ENCODE results near the gene OR9G1. TPM values are rescaled to one million over a fixed set of nuclear protein-coding genes. Genes with fewer than 3 reads are reported as not detected.
"Not testable (repeated sequence)": the region's sequence is repeated elsewhere in the genome, so short reads cannot be mapped to it uniquely, and the experiment has no call there.

OR9G1 gene, protein sequence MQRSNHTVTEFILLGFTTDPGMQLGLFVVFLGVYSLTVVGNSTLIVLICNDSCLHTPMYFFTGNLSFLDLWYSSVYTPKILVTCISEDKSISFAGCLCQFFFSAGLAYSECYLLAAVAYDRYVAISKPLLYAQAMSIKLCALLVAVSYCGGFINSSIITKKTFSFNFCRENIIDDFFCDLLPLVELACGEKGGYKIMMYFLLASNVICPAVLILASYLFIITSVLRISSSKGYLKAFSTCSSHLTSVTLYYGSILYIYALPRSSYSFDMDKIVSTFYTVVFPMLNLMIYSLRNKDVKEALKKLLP
- total RNA-seq (not detected), polyA plus RNA-seq (not detected)

DNA sequence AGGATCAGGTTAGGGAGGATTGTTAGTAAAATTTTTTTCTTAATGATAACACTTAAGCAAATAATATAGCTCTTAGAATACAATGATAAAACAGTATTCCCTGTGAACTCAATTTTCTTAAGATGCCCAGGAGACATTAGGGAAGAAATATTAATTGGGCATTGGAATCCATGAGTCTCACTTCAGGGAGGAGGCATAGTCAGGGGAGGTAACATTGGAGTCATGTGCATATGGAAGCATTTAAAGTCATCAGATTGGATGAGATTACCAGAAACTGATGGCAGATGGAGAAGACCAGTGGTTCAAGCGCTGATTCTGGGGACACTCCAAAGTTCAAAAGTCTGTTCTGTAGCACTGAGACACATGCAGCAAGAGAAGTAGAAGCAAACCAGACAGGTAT, at the start of gene OR9G1:
TSS of gene OR9G1 (plus strand) at position 301 of the 400 bp plus-strand sequence. CDS start 1,293 bp downstream, outside the sequence.
- DNase-seq: no peak
- H3K27ac Mint-ChIP-seq: no peak within 1 kb of the TSS
- no peak within 1 kb of the TSS for H3K4me3 ChIP-seq (ENCODE audit: low read length in 2 of 2)
- CTCF ChIA-PET (ENCODE audit: partially characterized antibody): no interaction called here
- H3K9me3 ChIP-seq (ENCODE audit: control insufficient read depth in 1 of 2, low read length in 2 of 2): no peaks in the 10 kb centered on the region
- H3K4me1 Mint-ChIP-seq: no peaks in the 10 kb centered on the region
- H3K36me3 Mint-ChIP-seq: no peaks in the 10 kb centered on the region
- H3K27me3 Mint-ChIP-seq: no peaks in the 10 kb centered on the region
- peaks cover 2 to 13% (median 6%) of the 10 kb centered on the region in 8 donors for H3K9me3 Mint-ChIP-seq
- intact Hi-C loops (cut with micrococcal nuclease): no loop called here
- POLR2A ChIA-PET (ENCODE audit: partially characterized antibody): no interaction called here
- no peak within 1 kb of the TSS for H3K27ac ChIP-seq (ENCODE audit: low read depth, low read length)
- no peak within 1 kb of the TSS for H3K4me3 Mint-ChIP-seq
- no peaks in the 10 kb centered on the region for H3K4me1 ChIP-seq (ENCODE audit: insufficient read depth, low read length)
- no peaks in the 10 kb centered on the region for H3K27me3 ChIP-seq (ENCODE audit: insufficient read depth, low read length)
- H3K36me3 ChIP-seq (ENCODE audit: insufficient read depth, low read length): no peaks in the 10 kb centered on the region

- no peaks in the 10 kb centered on the region for H3K27me3 ChIP-seq (ENCODE audit: insufficient read depth, low read length)
- Mint-ChIP-seq H3K27me3 (no peaks in the 10 kb centered on the region), H3K36me3 (no peaks in the 10 kb centered on the region), H3K27ac (no peak overlapping the region), H3K4me1 (no peaks in the 10 kb centered on the region), H3K9me3 (peaks cover 0 to 16% (median 8%) of the 10 kb centered on the region in 8 donors), H3K4me3 (no peak overlapping the region)
- no peak for DNase-seq
- H3K36me3 ChIP-seq (ENCODE audit: insufficient read depth, low read length): no peaks in the 10 kb centered on the region
- intact Hi-C loops (cut with micrococcal nuclease): no loop called here
- peaks cover 0 to 3% of the 10 kb centered on the region in 2 donors for H3K9me3 ChIP-seq (ENCODE audit: control insufficient read depth in 1 of 2, low read length in 2 of 2)
- H3K27ac ChIP-seq (ENCODE audit: low read depth, low read length): no peak overlapping the region
- H3K4me3 ChIP-seq (ENCODE audit: low read length in 2 of 2): no peak overlapping the region
- no peaks in the 10 kb centered on the region for H3K4me1 ChIP-seq (ENCODE audit: insufficient read depth, low read length)
- ChIA-PET POLR2A (ENCODE audit: partially characterized antibody) (no interaction called here), CTCF (ENCODE audit: partially characterized antibody) (no interaction called here)
These were observed 39.1 kb upstream of the OR9G1 start for GRCh38 chr11:56659755-56660154.

- Mint-ChIP-seq H3K27me3 (no peaks in the 10 kb centered on the region), H3K27ac (peak within 1 kb of the TSS in 1 of 7 donors; percentile 4), H3K36me3 (no peaks in the 10 kb centered on the region), H3K4me3 (no peak within 1 kb of the TSS), H3K4me1 (no peaks in the 10 kb centered on the region), H3K9me3 (peaks cover 0 to 11% (median 6%) of the 10 kb centered on the region in 8 donors)
- Histone ChIP-seq H3K4me1 (ENCODE audit: insufficient read depth, low read length) (no peaks in the 10 kb centered on the region), H3K9me3 (ENCODE audit: control insufficient read depth in 1 of 2, low read length in 2 of 2) (peaks cover 0 to 3% of the 10 kb centered on the region in 2 donors), H3K27ac (ENCODE audit: low read depth, low read length) (no peak within 1 kb of the TSS), H3K27me3 (ENCODE audit: insufficient read depth, low read length) (no peaks in the 10 kb centered on the region), H3K4me3 (ENCODE audit: low read length in 2 of 2) (no peak within 1 kb of the TSS), H3K36me3 (ENCODE audit: insufficient read depth, low read length) (no peaks in the 10 kb centered on the region)
- intact Hi-C loops (cut with micrococcal nuclease): no loop called here
- ChIA-PET CTCF (ENCODE audit: partially characterized antibody) (no interaction called here), POLR2A (ENCODE audit: partially characterized antibody) (no interaction called here)
- no peak for DNase-seq
These were observed 35.5 kb upstream of the OR9G1 start, which contains the start of gene OR5AR1 for GRCh38 chr11:56663386-56663785. Gene OR5AR1 (plus strand): TSS chr11:56663686. CDS start chr11:56663686, 0 bp downstream.

DNA sequence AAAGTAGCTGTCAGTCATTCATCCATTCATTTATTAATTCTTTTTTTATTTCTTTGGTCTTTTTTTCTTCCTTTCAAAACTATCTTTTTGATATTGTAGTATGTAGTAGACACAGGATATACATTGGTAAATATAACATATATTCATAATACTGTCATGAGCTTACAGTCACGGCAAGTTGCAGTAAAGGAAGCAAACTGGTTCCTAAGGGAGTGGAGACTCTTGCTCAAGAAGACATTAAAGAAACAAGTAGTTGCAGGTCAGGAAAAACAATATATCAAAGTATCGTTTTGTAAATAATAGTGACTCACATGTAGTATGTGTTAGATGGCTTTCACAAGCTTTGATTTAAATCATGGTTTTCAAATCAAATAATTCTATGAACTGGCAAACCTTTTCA, 27.9 kb upstream of the OR9G1 start:
- intact Hi-C loops (cut with micrococcal nuclease): no loop called here
- no peaks in the 10 kb centered on the region for H3K36me3 Mint-ChIP-seq
- DNase-seq: no peak
- Histone ChIP-seq H3K27ac (ENCODE audit: low read depth, low read length) (no peak overlapping the region), H3K9me3 (ENCODE audit: control insufficient read depth in 1 of 2, low read length in 2 of 2) (peaks cover 0 to 5% of the 10 kb centered on the region in 2 donors), H3K27me3 (ENCODE audit: insufficient read depth, low read length) (no peaks in the 10 kb centered on the region), H3K4me1 (ENCODE audit: insufficient read depth, low read length) (no peaks in the 10 kb centered on the region), H3K36me3 (ENCODE audit: insufficient read depth, low read length) (no peaks in the 10 kb centered on the region), H3K4me3 (ENCODE audit: low read length in 2 of 2) (no peak overlapping the region)
- CTCF ChIA-PET (ENCODE audit: partially characterized antibody): no interaction called here
- H3K27ac Mint-ChIP-seq: no peak overlapping the region
- H3K4me3 Mint-ChIP-seq: no peak overlapping the region
- POLR2A ChIA-PET (ENCODE audit: partially characterized antibody): no interaction called here
- H3K27me3 Mint-ChIP-seq: no peaks in the 10 kb centered on the region
- H3K9me3 Mint-ChIP-seq: peaks cover 0 to 15% (median 4%) of the 10 kb centered on the region in 8 donors
- H3K4me1 Mint-ChIP-seq: no peaks in the 10 kb centered on the region

GRCh38 chr11:56688554-56689100, 10.3 kb upstream of the OR9G1 start:
- H3K9me3 ChIP-seq (ENCODE audit: control insufficient read depth in 1 of 2, low read length in 2 of 2): no peaks in the 10 kb centered on the region
- no peaks in the 10 kb centered on the region for H3K36me3 ChIP-seq (ENCODE audit: insufficient read depth, low read length)
- H3K9me3 Mint-ChIP-seq: peaks cover 0 to 14% (median 4%) of the 10 kb centered on the region in 8 donors
- ChIA-PET CTCF (ENCODE audit: partially characterized antibody) (no interaction called here), POLR2A (ENCODE audit: partially characterized antibody) (no interaction called here)
- H3K27ac ChIP-seq (ENCODE audit: low read depth, low read length): no peak overlapping the region
- intact Hi-C loops (cut with micrococcal nuclease): no loop called here
- no peaks in the 10 kb centered on the region for H3K4me1 Mint-ChIP-seq
- no peaks in the 10 kb centered on the region for H3K27me3 Mint-ChIP-seq
- DNase-seq: no peak
- no peaks in the 10 kb centered on the region for H3K27me3 ChIP-seq (ENCODE audit: insufficient read depth, low read length)
- no peaks in the 10 kb centered on the region for H3K4me1 ChIP-seq (ENCODE audit: insufficient read depth, low read length)
- H3K4me3 Mint-ChIP-seq: no peak overlapping the region
- H3K36me3 Mint-ChIP-seq: no peaks in the 10 kb centered on the region
- no peak overlapping the region for H3K4me3 ChIP-seq (ENCODE audit: low read length in 2 of 2)
- no peak overlapping the region for H3K27ac Mint-ChIP-seq

DNA sequence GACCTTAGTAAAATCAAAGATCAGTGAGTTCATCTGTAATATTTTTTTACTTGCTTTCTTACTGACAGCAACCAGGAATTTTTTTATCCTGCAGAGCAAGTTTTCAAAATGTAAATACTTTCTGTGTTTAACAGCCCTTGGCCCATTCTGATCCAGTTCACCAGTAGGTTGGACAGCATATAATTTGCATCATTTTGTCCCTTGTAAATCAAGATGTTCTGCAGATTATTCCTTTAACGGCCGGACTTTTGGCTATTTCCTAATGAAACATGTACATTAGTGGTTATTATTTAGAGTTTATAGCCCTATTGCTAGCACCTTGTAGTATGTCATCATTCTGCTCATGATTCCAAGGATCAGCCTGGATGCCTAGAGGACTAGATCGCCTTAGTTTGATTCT, 7.7 kb upstream of the OR9G1 start:
- POLR2A ChIA-PET (ENCODE audit: partially characterized antibody); H3K27ac ChIP-seq (ENCODE audit: low read depth, low read length); intact Hi-C loops (cut with micrococcal nuclease); CTCF ChIA-PET (ENCODE audit: partially characterized antibody); H3K36me3 ChIP-seq (ENCODE audit: insufficient read depth, low read length); H3K27ac Mint-ChIP-seq; H3K9me3 ChIP-seq (ENCODE audit: control insufficient read depth in 1 of 2, low read length in 2 of 2); H3K4me3 ChIP-seq (ENCODE audit: low read length in 2 of 2); H3K4me3 Mint-ChIP-seq; H3K27me3 ChIP-seq (ENCODE audit: insufficient read depth, low read length); DNase-seq; H3K27me3 Mint-ChIP-seq; H3K4me1 Mint-ChIP-seq; H3K4me1 ChIP-seq (ENCODE audit: insufficient read depth, low read length); H3K36me3 Mint-ChIP-seq: not testable (repeated sequence)
- peaks cover 0 to 14% (median 3%) of the 10 kb centered on the region in 8 donors for H3K9me3 Mint-ChIP-seq

DNA sequence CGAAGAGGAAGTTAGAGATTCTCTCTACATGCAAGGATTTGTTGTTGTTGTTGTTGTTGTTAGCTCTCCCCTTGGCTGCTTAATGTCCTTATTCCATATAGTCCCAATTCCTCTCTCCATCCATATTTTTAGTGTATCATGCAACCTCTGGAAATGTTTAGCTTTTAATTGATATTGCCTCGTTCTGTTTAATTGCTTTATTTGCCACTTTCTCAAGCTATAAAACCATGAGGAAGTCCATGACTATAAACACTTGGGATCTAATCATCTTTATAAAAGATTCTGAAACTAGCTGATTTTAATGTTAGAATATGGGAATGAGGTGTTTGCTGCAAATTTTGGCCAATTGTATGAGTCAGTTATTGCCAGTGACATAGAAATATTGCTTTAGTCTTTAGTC, 5.5 kb upstream of the OR9G1 start:
- H3K27me3 ChIP-seq (ENCODE audit: insufficient read depth, low read length): no peaks in the 10 kb centered on the region
- no peak overlapping the region for H3K27ac ChIP-seq (ENCODE audit: low read depth, low read length)
- no peak overlapping the region for H3K4me3 ChIP-seq (ENCODE audit: low read length in 2 of 2)
- Mint-ChIP-seq H3K36me3 (no peaks in the 10 kb centered on the region), H3K4me1 (no peaks in the 10 kb centered on the region), H3K9me3 (peaks cover 0 to 10% (median 6%) of the 10 kb centered on the region in 8 donors), H3K4me3 (no peak overlapping the region), H3K27ac (no peak overlapping the region), H3K27me3 (no peaks in the 10 kb centered on the region)
- CTCF ChIA-PET (ENCODE audit: partially characterized antibody): no interaction called here
- POLR2A ChIA-PET (ENCODE audit: partially characterized antibody): no interaction called here
- H3K4me1 ChIP-seq (ENCODE audit: insufficient read depth, low read length): no peaks in the 10 kb centered on the region
- no peaks in the 10 kb centered on the region for H3K9me3 ChIP-seq (ENCODE audit: control insufficient read depth in 1 of 2, low read length in 2 of 2)
- DNase-seq: no peak
- no peaks in the 10 kb centered on the region for H3K36me3 ChIP-seq (ENCODE audit: insufficient read depth, low read length)
- intact Hi-C loops (cut with micrococcal nuclease): no loop called here

Data from CD4-positive, alpha-beta memory T cell (primary cell).